IPS-18c (cell line): ENCODE results near the gene SLCO2A1.
A peak's percentile ranks its signal among the peaks of the same experiment; 100 is the strongest.
"Not testable (repeated sequence)": the region's sequence is repeated elsewhere in the genome, so short reads cannot be mapped to it uniquely, and the experiment has no call there.

Experiments
- H3K4me3 ChIP-seq: 2 replicates; pipeline ENCODE4 v1.7.0; 2013; ENCODE audit warnings: low read depth, mild to moderate bottlenecking, low read length, moderate library complexity; ENCODE audit not compliant: insufficient read depth
- H3K9me3 ChIP-seq: one replicate; pipeline ENCODE4 v1.6.1; 2013; ENCODE audit warnings: mild to moderate bottlenecking, low read length, moderate library complexity; ENCODE audit not compliant: control insufficient read depth, insufficient read depth

SLCO2A1 gene

GRCh38 chr3:134029734-134030378 is at the start of gene SLCO2A1:
Gene SLCO2A1 (minus strand): TSS chr3:134029925. CDS start chr3:134029802, 123 bp downstream.
- Histone ChIP-seq H3K9me3 (no peaks in the 10 kb centered on the region), H3K4me3 (peak within 1 kb of the TSS; percentile 65)

GRCh38 chr3:134079111-134079547 is 49.4 kb upstream of the SLCO2A1 start:
- Histone ChIP-seq H3K9me3 (no peaks in the 10 kb centered on the region), H3K4me3 (no peak overlapping the region)

- no peaks in the 10 kb centered on the region for H3K9me3 ChIP-seq
- H3K4me3 ChIP-seq = no peak overlapping the region
Observed at GRCh38 chr3:134078169-134078831, 48.6 kb upstream of the SLCO2A1 start.

GRCh38 chr3:134077649-134078161 is 48.0 kb upstream of the SLCO2A1 start:
- no peaks in the 10 kb centered on the region for H3K9me3 ChIP-seq
- H3K4me3 ChIP-seq = no peak overlapping the region

GRCh38 chr3:134076851-134077250 is 47.1 kb upstream of the SLCO2A1 start:
- H3K9me3 ChIP-seq = no peaks in the 10 kb centered on the region
- H3K4me3 ChIP-seq = no peak overlapping the region

- Histone ChIP-seq H3K9me3 (no peaks in the 10 kb centered on the region), H3K4me3 (no peak overlapping the region)
Observed at GRCh38 chr3:134075846-134076245, 46.1 kb upstream of the SLCO2A1 start.

GRCh38 chr3:134075568-134075825 is 45.8 kb upstream of the SLCO2A1 start:
- Histone ChIP-seq H3K4me3 (no peak overlapping the region), H3K9me3 (no peaks in the 10 kb centered on the region)

GRCh38 chr3:134074790-134075567 is 45.3 kb upstream of the SLCO2A1 start:
- H3K9me3 ChIP-seq = no peaks in the 10 kb centered on the region
- H3K4me3 ChIP-seq = no peak overlapping the region

GRCh38 chr3:134074001-134074789 is 44.5 kb upstream of the SLCO2A1 start:
- H3K4me3 ChIP-seq = no peak overlapping the region
- H3K9me3 ChIP-seq = no peaks in the 10 kb centered on the region

- no peak overlapping the region for H3K4me3 ChIP-seq
- H3K9me3 ChIP-seq = no peaks in the 10 kb centered on the region
Observed at GRCh38 chr3:134073583-134073945, 43.8 kb upstream of the SLCO2A1 start.

- no peak overlapping the region for H3K4me3 ChIP-seq
- H3K9me3 ChIP-seq = no peaks in the 10 kb centered on the region
Observed at GRCh38 chr3:134072881-134073582, 43.3 kb upstream of the SLCO2A1 start.

GRCh38 chr3:134070281-134070680 is 40.6 kb upstream of the SLCO2A1 start:
- H3K9me3 ChIP-seq, H3K4me3 ChIP-seq: not testable (repeated sequence)

- no peaks in the 10 kb centered on the region for H3K9me3 ChIP-seq
- no peak overlapping the region for H3K4me3 ChIP-seq
Observed at GRCh38 chr3:134068429-134068828, 38.7 kb upstream of the SLCO2A1 start.

- H3K4me3 ChIP-seq = no peak overlapping the region
- H3K9me3 ChIP-seq = no peaks in the 10 kb centered on the region
Observed at GRCh38 chr3:134067531-134068161, 37.9 kb upstream of the SLCO2A1 start.

GRCh38 chr3:134066651-134067530 is 37.2 kb upstream of the SLCO2A1 start:
- H3K4me3 ChIP-seq = no peak overlapping the region
- H3K9me3 ChIP-seq = no peaks in the 10 kb centered on the region

- H3K4me3 ChIP-seq = no peak overlapping the region
- H3K9me3 ChIP-seq = no peaks in the 10 kb centered on the region
Observed at GRCh38 chr3:134066158-134066541, 36.4 kb upstream of the SLCO2A1 start.
